GM23338 (cell line): Measurements from ENCODE around the gene OTOS. TPM values are rescaled to one million over a fixed set of nuclear protein-coding genes. Genes with fewer than 3 reads are reported as not detected.

Experiments
- ATAC-seq: fragments of 200-7000 bp; cut with Tn5 transposase; 3 replicates; pipeline ENCODE4 v1.9.1; 2020
- DNase-seq: peaks from one replicate; pipeline ENCODE4 v3.0.0-alpha.2; 2015; ENCODE audit warnings: low spot score
- H2AFZ ChIP-seq: fragments of 200-600 bp; sonication (generic); 2 replicates; pipeline ENCODE4 v1.8.0; 2016; ENCODE audit warnings: antibody characterized with exemption, mild to moderate bottlenecking, moderate library complexity
- H3F3A ChIP-seq: fragments of 200-600 bp; sonication (generic); replicated peaks from 2 replicates; pipeline ENCODE4 v1.8.0; 2017; ENCODE audit warnings: antibody characterized with exemption, mixed run types, low read depth
- H3K27ac ChIP-seq: fragments of 200-600 bp; sonication (generic); 2 replicates; pipeline ENCODE4 v1.6.1; 2016; ENCODE audit warnings: low read depth
- H3K27me3 ChIP-seq: fragments of 200-600 bp; sonication (generic); 2 replicates; pipeline ENCODE4 v1.8.0; 2016; ENCODE audit warnings: mild to moderate bottlenecking, mixed run types, moderate library complexity; ENCODE audit not compliant: insufficient read depth
- H3K36me3 ChIP-seq: fragments of 200-600 bp; sonication (generic); 2 replicates; pipeline ENCODE4 v1.8.0; 2016; ENCODE audit warnings: mild to moderate bottlenecking; ENCODE audit not compliant: insufficient read depth
- H3K4me1 ChIP-seq: fragments of 200-600 bp; sonication (generic); 2 replicates; pipeline ENCODE4 v1.8.0; 2016; ENCODE audit warnings: mild to moderate bottlenecking, moderate library complexity; ENCODE audit not compliant: insufficient read depth
- H3K4me2 ChIP-seq: fragments of 200-600 bp; sonication (generic); 2 replicates; pipeline ENCODE4 v1.7.1; 2017; ENCODE audit warnings: mixed run types
- H3K4me3 ChIP-seq: fragments of 200-600 bp; sonication (generic); 2 replicates; pipeline ENCODE4 v1.6.1; 2016; ENCODE audit warnings: mixed run types
- H3K79me2 ChIP-seq: fragments of 200-600 bp; sonication (generic); replicated peaks from 2 replicates; pipeline ENCODE4 v1.8.0; 2017; ENCODE audit warnings: mild to moderate bottlenecking; ENCODE audit not compliant: insufficient read depth
- H3K9me2 ChIP-seq: fragments of 200-600 bp; sonication (generic); 2 replicates; pipeline ENCODE4 v1.8.0; 2017; ENCODE audit not compliant: insufficient read depth
- H4K20me1 ChIP-seq: fragments of 200-600 bp; sonication (generic); replicated peaks from 2 replicates; pipeline ENCODE4 v1.8.0; 2017; ENCODE audit warnings: mild to moderate bottlenecking; ENCODE audit not compliant: insufficient read depth
- H3K27ac Mint-ChIP-seq: 2 replicates; pipeline ENCODE4 v1.8.0; 2020; ENCODE audit warnings: inconsistent platforms, mild to moderate bottlenecking, moderate library complexity, mixed read lengths
- H3K27me3 Mint-ChIP-seq: 3 replicates; pipeline ENCODE4 v1.8.0; 2022; ENCODE audit warnings: low read depth, mild to moderate bottlenecking, moderate library complexity, mixed read lengths, inconsistent platforms; ENCODE audit not compliant: insufficient read depth, poor library complexity
- H3K36me3 Mint-ChIP-seq: 3 replicates; pipeline ENCODE4 v1.8.0; 2021; ENCODE audit warnings: low read depth, mild to moderate bottlenecking, inconsistent platforms, moderate library complexity, mixed read lengths
- H3K4me1 Mint-ChIP-seq: 3 replicates; pipeline ENCODE4 v1.8.0; 2020; ENCODE audit warnings: mild to moderate bottlenecking, inconsistent platforms, mixed read lengths
- H3K4me3 Mint-ChIP-seq: 3 replicates; pipeline ENCODE4 v1.8.0; 2021; ENCODE audit warnings: moderate library complexity, mild to moderate bottlenecking, inconsistent platforms, mixed read lengths
- H3K9me3 Mint-ChIP-seq: 3 replicates; pipeline ENCODE4 v1.8.0; 2020; ENCODE audit warnings: moderate library complexity, mild to moderate bottlenecking, inconsistent platforms, mixed read lengths
- CREB1 ChIP-seq: fragments of 250-450 bp; sonication (Bioruptor Pico); IDR thresholded peaks from 2 replicates; pipeline ENCODE4 v1.5.0; 2020; ENCODE audit warnings: low read depth, mild to moderate bottlenecking, moderate library complexity
- EZH2 ChIP-seq: fragments of 200-600 bp; sonication (generic); IDR thresholded peaks from one replicate; pipeline ENCODE4 v1.8.0; 2017; ENCODE audit warnings: antibody characterized with exemption, mild to moderate bottlenecking, low read depth; ENCODE audit not compliant: unreplicated experiment
- EZH2phosphoT487 ChIP-seq: fragments of 200-600 bp; sonication (generic); IDR thresholded peaks from one replicate; pipeline ENCODE4 v1.8.1; 2018; ENCODE audit warnings: antibody characterized with exemption; ENCODE audit not compliant: unreplicated experiment
- JUNB ChIP-seq: IDR thresholded peaks from one replicate; pipeline ENCODE4 v1.6.1; 2016; ENCODE audit warnings: antibody characterized with exemption; ENCODE audit not compliant: unreplicated experiment
- NANOG ChIP-seq: IDR thresholded peaks from 2 replicates; pipeline ENCODE4 v1.6.1; 2016; ENCODE audit warnings: antibody characterized with exemption, borderline replicate concordance
- POLR2AphosphoS5 ChIP-seq: IDR thresholded peaks from 2 replicates; pipeline ENCODE4 v1.6.1; 2016; ENCODE audit warnings: antibody characterized with exemption, low read depth
- REST ChIP-seq: IDR thresholded peaks from one replicate; pipeline ENCODE4 v1.6.1; 2018; ENCODE audit warnings: antibody characterized with exemption; ENCODE audit not compliant: unreplicated experiment
- STAT1 ChIP-seq: IDR thresholded peaks from one replicate; pipeline ENCODE4 v1.6.1; 2016; ENCODE audit warnings: antibody characterized with exemption; ENCODE audit not compliant: unreplicated experiment
- ZNF114 ChIP-seq: fragments of 250-450 bp; sonication (Bioruptor Pico); IDR thresholded peaks from 2 replicates; pipeline ENCODE4 v1.5.0; 2020; ENCODE audit warnings: mild to moderate bottlenecking, moderate library complexity
- ZNF331 ChIP-seq: fragments of 250-450 bp; sonication (Bioruptor Pico); IDR thresholded peaks from 2 replicates; pipeline ENCODE4 v1.5.0; 2020; ENCODE audit warnings: low read depth, mild to moderate bottlenecking, moderate library complexity
- ZNF462 ChIP-seq: fragments of 250-450 bp; sonication (Bioruptor Pico); IDR thresholded peaks from 2 replicates; pipeline ENCODE4 v1.5.0; 2020; ENCODE audit warnings: mild to moderate bottlenecking, moderate library complexity
- polyA plus RNA-seq: library from polyadenylated mRNA; unstranded; fragments of >200 nt; fragmentation: Nextera tagmentation; extraction: Ambion mirVana; gene quantifications from 2 replicates; pipeline ENCODE4 v1.2.1, GENCODE V29; 2016
- total RNA-seq: library from RNA; depleted of rRNA; stranded (reverse); fragments of >200 nt; shearing (Covaris generic); gene quantifications from 2 replicates; pipeline ENCODE4 v1.2.3, GENCODE V29; 2014
- TF ChIP-seq, protein P1 (sequence below): IDR thresholded peaks from 2 replicates; pipeline ENCODE4 v1.6.1; 2016; ENCODE audit warnings: antibody characterized with exemption
- TF ChIP-seq, protein P2 (sequence below), 2 experiments: fragments of 200-600 bp in 1 of 2; sonication (generic) in 1 of 2; conservative IDR thresholded peaks; 2 replicates each; pipeline versions ENCODE4 v1.5.1 to v1.6.1; 2016 to 2017; ENCODE audit warnings: antibody characterized with exemption in 2 of 2, low read depth in 2 of 2, mild to moderate bottlenecking in 2 of 2, moderate library complexity in 1 of 2

OTOS gene
- total and polyA plus RNA-seq, 2 experiments from 2014 or later = 0.40 TPM; not detected in 1

DNA sequence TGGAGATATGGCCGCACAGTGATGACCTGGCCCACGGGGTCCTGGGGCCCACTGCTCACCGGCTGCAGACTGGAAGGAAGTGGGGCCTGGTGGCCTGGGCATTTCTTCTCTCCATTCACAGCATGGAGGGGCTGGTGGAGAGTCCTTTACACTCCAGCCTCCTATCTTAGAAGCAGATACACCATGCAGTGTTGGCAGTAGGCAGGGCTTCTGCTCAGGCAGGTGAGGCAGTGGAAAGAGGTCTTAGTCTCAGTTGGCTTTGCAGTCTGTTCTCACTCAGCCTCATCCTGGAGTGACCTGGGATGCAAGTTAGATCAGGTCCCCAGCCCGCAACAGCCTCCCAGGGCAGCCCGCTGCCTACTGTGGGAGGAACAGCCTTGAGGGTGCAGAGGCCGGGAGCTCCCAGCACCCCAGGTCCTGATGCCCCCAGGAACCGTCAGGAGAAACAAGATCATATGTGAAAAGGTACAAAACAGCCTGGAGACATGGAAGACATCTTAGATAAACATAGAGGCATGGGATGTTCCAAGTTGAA lies 45.8 kb upstream of the OTOS start:
- Mint-ChIP-seq H3K4me1 (no peaks in the 10 kb centered on the region), H3K27me3 (peaks cover 5% of the 10 kb centered on the region), H3K4me3 (no peak overlapping the region), H3K27ac (no peak overlapping the region), H3K9me3 (peaks cover 26% of the 10 kb centered on the region), H3K36me3 (peaks cover 10% of the 10 kb centered on the region; the same call in 2 of the 3 replicates)
- no peaks in the 10 kb centered on the region for H3K9me2 ChIP-seq
- no peaks in the 10 kb centered on the region for H4K20me1 ChIP-seq
- no peak overlapping the region for H3K4me3 ChIP-seq
- no peak overlapping the region for H2AFZ ChIP-seq
- no peaks in the 10 kb centered on the region for H3K36me3 ChIP-seq
- no peak overlapping the region for H3K27ac ChIP-seq
- H3K27me3 ChIP-seq = no peaks in the 10 kb centered on the region
- no peaks in the 10 kb centered on the region for H3K79me2 ChIP-seq
- DNase-seq (no peak), ATAC-seq (no peak)
- no peak for TF ChIP-seq ZNF462 (CRISPR knock-in tag)
- TF ChIP-seq, protein P1, sequence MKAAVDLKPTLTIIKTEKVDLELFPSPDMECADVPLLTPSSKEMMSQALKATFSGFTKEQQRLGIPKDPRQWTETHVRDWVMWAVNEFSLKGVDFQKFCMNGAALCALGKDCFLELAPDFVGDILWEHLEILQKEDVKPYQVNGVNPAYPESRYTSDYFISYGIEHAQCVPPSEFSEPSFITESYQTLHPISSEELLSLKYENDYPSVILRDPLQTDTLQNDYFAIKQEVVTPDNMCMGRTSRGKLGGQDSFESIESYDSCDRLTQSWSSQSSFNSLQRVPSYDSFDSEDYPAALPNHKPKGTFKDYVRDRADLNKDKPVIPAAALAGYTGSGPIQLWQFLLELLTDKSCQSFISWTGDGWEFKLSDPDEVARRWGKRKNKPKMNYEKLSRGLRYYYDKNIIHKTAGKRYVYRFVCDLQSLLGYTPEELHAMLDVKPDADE = no peak
- no peak for TF ChIP-seq CREB1 (CRISPR knock-in tag)
- no peak for TF ChIP-seq STAT1
- TF ChIP-seq JUNB = no peak
- no peak for TF ChIP-seq POLR2AphosphoS5
- TF ChIP-seq ZNF331 (CRISPR knock-in tag) = no peak
- TF ChIP-seq REST = no peak
- no peak for TF ChIP-seq EZH2
- TF ChIP-seq, protein P2, sequence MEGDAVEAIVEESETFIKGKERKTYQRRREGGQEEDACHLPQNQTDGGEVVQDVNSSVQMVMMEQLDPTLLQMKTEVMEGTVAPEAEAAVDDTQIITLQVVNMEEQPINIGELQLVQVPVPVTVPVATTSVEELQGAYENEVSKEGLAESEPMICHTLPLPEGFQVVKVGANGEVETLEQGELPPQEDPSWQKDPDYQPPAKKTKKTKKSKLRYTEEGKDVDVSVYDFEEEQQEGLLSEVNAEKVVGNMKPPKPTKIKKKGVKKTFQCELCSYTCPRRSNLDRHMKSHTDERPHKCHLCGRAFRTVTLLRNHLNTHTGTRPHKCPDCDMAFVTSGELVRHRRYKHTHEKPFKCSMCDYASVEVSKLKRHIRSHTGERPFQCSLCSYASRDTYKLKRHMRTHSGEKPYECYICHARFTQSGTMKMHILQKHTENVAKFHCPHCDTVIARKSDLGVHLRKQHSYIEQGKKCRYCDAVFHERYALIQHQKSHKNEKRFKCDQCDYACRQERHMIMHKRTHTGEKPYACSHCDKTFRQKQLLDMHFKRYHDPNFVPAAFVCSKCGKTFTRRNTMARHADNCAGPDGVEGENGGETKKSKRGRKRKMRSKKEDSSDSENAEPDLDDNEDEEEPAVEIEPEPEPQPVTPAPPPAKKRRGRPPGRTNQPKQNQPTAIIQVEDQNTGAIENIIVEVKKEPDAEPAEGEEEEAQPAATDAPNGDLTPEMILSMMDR (conservative IDR thresholded peaks at IDR 0.05; ENCODE audit: low read depth in 2 of 2) = no peak
- TF ChIP-seq NANOG = no peak
- no peak for TF ChIP-seq ZNF114 (CRISPR knock-in tag)
- TF ChIP-seq EZH2phosphoT487 = no peak
- H3F3A ChIP-seq = no peaks in the 10 kb centered on the region
- no peak overlapping the region for H3K4me2 ChIP-seq
- no peaks in the 10 kb centered on the region for H3K4me1 ChIP-seq
